ENCODE data around the gene LTBP1.

LTBP1 gene

DNA sequence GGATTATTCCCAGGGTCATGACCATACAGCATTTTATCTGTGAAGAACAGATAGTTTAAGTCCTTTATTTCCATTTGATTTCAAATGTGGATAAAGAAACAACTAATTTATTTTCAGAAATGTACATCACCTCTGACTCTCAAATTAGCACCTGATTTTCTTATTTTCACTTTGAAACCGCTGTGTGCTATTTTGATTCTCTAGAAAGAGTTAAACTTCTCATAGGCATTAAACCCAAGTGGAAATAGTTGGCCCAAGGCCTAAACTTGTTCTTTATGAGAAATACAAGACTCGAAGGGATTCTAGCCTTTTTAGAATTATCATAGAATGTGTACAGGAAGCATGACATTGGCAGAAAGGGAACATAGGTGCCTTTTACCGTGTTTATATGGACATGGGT is 41.5 kb upstream of the LTBP1 start:
- Histone ChIP-seq H3K79me1 (replicated peaks; ENCODE audit: low read length, poor library complexity, severe bottlenecking) (no peaks in the 10 kb centered on the region), H3K18ac (ENCODE audit: low read depth in 1 of 2, low read length in 2 of 2) (no peak overlapping the region)

DNA sequence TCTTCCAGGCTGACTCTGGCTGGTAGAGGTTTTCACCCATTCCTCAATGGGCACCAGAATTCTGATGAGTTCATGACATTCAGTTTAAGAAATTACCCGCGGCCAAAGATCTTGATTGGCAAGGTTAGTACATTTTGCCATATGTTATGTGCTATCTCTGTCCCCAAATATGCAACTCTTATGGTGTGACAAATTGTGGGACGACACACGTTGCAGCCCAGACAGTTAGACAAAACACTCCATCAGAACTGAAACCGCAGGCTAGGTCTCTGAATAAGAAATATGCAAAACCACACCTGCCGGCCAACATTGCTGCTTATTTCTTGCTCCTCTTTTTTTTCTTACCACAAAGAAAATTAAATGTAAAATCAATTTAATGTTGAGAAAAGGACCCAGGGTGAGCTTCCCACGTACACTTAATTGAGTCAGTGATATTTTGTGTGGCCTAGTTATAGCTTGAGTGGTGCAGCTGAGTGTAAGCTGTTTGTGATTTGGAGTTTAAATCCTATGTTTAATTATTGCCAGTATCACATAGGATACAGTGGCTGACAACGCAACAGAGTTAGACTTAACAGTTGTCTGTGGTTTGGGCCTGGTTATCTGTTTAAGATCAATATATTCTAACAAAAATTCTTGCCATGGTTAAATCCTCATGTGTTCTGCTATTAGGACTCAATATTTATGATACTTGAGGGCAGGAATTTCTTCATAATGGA is 35.7 kb upstream of the LTBP1 start:
- Histone ChIP-seq H3K18ac (ENCODE audit: low read depth in 1 of 2, low read length in 2 of 2) (no peak overlapping the region), H3K79me1 (replicated peaks; ENCODE audit: low read length, poor library complexity, severe bottlenecking) (no peaks in the 10 kb centered on the region), H4K91ac (ENCODE audit: low read length) (no peak overlapping the region), H2AK5ac (ENCODE audit: low read length, severe bottlenecking) (no peak overlapping the region), H4K8ac (ENCODE audit: low read length) (no peak overlapping the region), H2BK120ac (ENCODE audit: low read depth, low read length) (no peak overlapping the region), H2BK5ac (ENCODE audit: low read depth, low read length, poor library complexity, severe bottlenecking) (no peak overlapping the region), H3K4me2 (ENCODE audit: low read length, poor library complexity, severe bottlenecking) (no peak overlapping the region), H3K36me3 (ENCODE audit: control insufficient read depth in 1 of 2, insufficient read depth in 2 of 2, low read depth in 1 of 2, low read length in 2 of 2) (no peaks in the 10 kb centered on the region), H3K27ac (ENCODE audit: low read length, poor library complexity, severe bottlenecking) (no peak overlapping the region), H2AFZ (ENCODE audit: low read depth, low read length) (no peak overlapping the region), H3K4ac (ENCODE audit: low read depth in 1 of 2, low read length in 2 of 2) (no peak overlapping the region), H3K4me1 (ENCODE audit: control insufficient read depth, insufficient read depth, low read depth, low read length) (no peaks in the 10 kb centered on the region), H3K9ac (ENCODE audit: low read length) (no peak overlapping the region), H3K23ac (ENCODE audit: low read length in 2 of 2) (no peak overlapping the region), H3K14ac (ENCODE audit: low read length in 2 of 2) (no peak overlapping the region), H3K9me3 (ENCODE audit: control insufficient read depth, low read length) (no peaks in the 10 kb centered on the region), H3K4me3 (ENCODE audit: insufficient read depth in 1 of 2, low read depth in 1 of 2, low read length in 2 of 2) (no peak overlapping the region), H2BK15ac (ENCODE audit: low read depth, poor library complexity, severe bottlenecking) (no peak overlapping the region), H3K27me3 (ENCODE audit: control insufficient read depth in 1 of 2, insufficient read depth in 1 of 2, low read length in 2 of 2) (no peaks in the 10 kb centered on the region), H2BK12ac (ENCODE audit: low read length in 2 of 2) (no peak overlapping the region)
- DNase-seq = no peak
- 88% methylated on average over 7 of the region's 8 CpGs for WGBS

More for the DNA sequence above, 41.5 kb upstream of the LTBP1 start:
- no peak overlapping the region for H2BK120ac ChIP-seq (ENCODE audit: low read depth, low read length)
- no peak overlapping the region for H4K91ac ChIP-seq (ENCODE audit: low read length)
- H3K27ac ChIP-seq (ENCODE audit: low read length, poor library complexity, severe bottlenecking) = no peak overlapping the region
- H3K23ac ChIP-seq (ENCODE audit: low read length in 2 of 2) = no peak overlapping the region
- no peak for DNase-seq
- no peak overlapping the region for H3K14ac ChIP-seq (ENCODE audit: low read length in 2 of 2)
- no peak overlapping the region for H3K9ac ChIP-seq (ENCODE audit: low read length)
- no peak overlapping the region for H2AK5ac ChIP-seq (ENCODE audit: low read length, severe bottlenecking)
- H3K36me3 ChIP-seq (ENCODE audit: control insufficient read depth in 1 of 2, insufficient read depth in 2 of 2, low read depth in 1 of 2, low read length in 2 of 2) = no peaks in the 10 kb centered on the region
- H3K4me2 ChIP-seq (ENCODE audit: low read length, poor library complexity, severe bottlenecking) = no peak overlapping the region
- no peak overlapping the region for H3K4me3 ChIP-seq (ENCODE audit: insufficient read depth in 1 of 2, low read depth in 1 of 2, low read length in 2 of 2)
- WGBS = 94% methylated on average over 3 of the region's 3 CpGs
- peaks cover 8 to 28% of the 10 kb centered on the region in 2 experiments for H3K27me3 ChIP-seq (ENCODE audit: control insufficient read depth in 1 of 2, insufficient read depth in 1 of 2, low read length in 2 of 2)
- no peaks in the 10 kb centered on the region for H3K9me3 ChIP-seq (ENCODE audit: control insufficient read depth, low read length)
- H2BK15ac ChIP-seq (ENCODE audit: low read depth, poor library complexity, severe bottlenecking) = no peak overlapping the region
- no peak overlapping the region for H4K8ac ChIP-seq (ENCODE audit: low read length)
- no peak overlapping the region for H2AFZ ChIP-seq (ENCODE audit: low read depth, low read length)
- no peak overlapping the region for H2BK5ac ChIP-seq (ENCODE audit: low read depth, low read length, poor library complexity, severe bottlenecking)
- no peaks in the 10 kb centered on the region for H3K4me1 ChIP-seq (ENCODE audit: control insufficient read depth, insufficient read depth, low read depth, low read length)
- no peak overlapping the region for H2BK12ac ChIP-seq (ENCODE audit: low read length in 2 of 2)
- no peak overlapping the region for H3K4ac ChIP-seq (ENCODE audit: low read depth in 1 of 2, low read length in 2 of 2)

DNA sequence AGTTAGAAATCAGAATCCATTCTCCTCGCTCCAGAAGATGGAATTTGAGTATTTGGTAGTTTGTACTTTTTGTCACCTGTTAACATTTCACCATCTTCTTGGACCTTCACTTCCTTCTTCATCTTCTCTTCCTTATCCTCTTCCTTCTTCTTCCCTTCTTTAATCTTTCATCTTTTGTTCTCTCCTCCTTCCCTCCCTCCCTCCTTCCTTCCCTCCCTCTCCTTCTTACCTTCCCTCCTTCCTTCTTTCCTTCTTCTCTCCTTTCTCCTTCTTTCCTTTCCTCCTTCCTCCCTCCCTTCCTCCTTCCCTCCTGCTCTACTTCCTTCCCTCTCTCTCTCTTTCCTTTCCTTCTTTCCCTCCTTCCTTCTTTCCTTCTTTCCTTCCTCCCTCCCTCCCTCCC is 31.1 kb upstream of the LTBP1 start:
- no peak overlapping the region for H3K27ac ChIP-seq (ENCODE audit: low read length, poor library complexity, severe bottlenecking)
- no peak overlapping the region for H2AFZ ChIP-seq (ENCODE audit: low read depth, low read length)
- H3K14ac ChIP-seq (ENCODE audit: low read length in 2 of 2) = no peak overlapping the region
- WGBS = no CpG with 5 or more reads among the region's 1 CpG
- peaks cover 0 to 17% of the 10 kb centered on the region in 2 experiments for H3K27me3 ChIP-seq (ENCODE audit: control insufficient read depth in 1 of 2, insufficient read depth in 1 of 2, low read length in 2 of 2)
- H2AK5ac ChIP-seq (ENCODE audit: low read length, severe bottlenecking) = no peak overlapping the region
- H3K4me1 ChIP-seq (ENCODE audit: control insufficient read depth, insufficient read depth, low read depth, low read length) = no peaks in the 10 kb centered on the region
- no peaks in the 10 kb centered on the region for H3K36me3 ChIP-seq (ENCODE audit: control insufficient read depth in 1 of 2, insufficient read depth in 2 of 2, low read depth in 1 of 2, low read length in 2 of 2)
- no peak overlapping the region for H3K4me2 ChIP-seq (ENCODE audit: low read length, poor library complexity, severe bottlenecking)
- H2BK15ac ChIP-seq (ENCODE audit: low read depth, poor library complexity, severe bottlenecking) = no peak overlapping the region
- H3K18ac ChIP-seq (ENCODE audit: low read depth in 1 of 2, low read length in 2 of 2) = no peak overlapping the region
- H2BK12ac ChIP-seq (ENCODE audit: low read length in 2 of 2) = no peak overlapping the region
- DNase-seq = no peak
- H3K23ac ChIP-seq (ENCODE audit: low read length in 2 of 2) = no peak overlapping the region
- H4K8ac ChIP-seq (ENCODE audit: low read length) = no peak overlapping the region
- H2BK120ac ChIP-seq (ENCODE audit: low read depth, low read length) = no peak overlapping the region
- H3K4ac ChIP-seq (ENCODE audit: low read depth in 1 of 2, low read length in 2 of 2) = no peak overlapping the region
- no peaks in the 10 kb centered on the region for H3K9me3 ChIP-seq (ENCODE audit: control insufficient read depth, low read length)
- no peak overlapping the region for H3K4me3 ChIP-seq (ENCODE audit: insufficient read depth in 1 of 2, low read depth in 1 of 2, low read length in 2 of 2)
- H3K79me1 ChIP-seq (replicated peaks; ENCODE audit: low read length, poor library complexity, severe bottlenecking) = no peaks in the 10 kb centered on the region
- no peak overlapping the region for H3K9ac ChIP-seq (ENCODE audit: low read length)
- no peak overlapping the region for H4K91ac ChIP-seq (ENCODE audit: low read length)
- no peak overlapping the region for H2BK5ac ChIP-seq (ENCODE audit: low read depth, low read length, poor library complexity, severe bottlenecking)

DNA sequence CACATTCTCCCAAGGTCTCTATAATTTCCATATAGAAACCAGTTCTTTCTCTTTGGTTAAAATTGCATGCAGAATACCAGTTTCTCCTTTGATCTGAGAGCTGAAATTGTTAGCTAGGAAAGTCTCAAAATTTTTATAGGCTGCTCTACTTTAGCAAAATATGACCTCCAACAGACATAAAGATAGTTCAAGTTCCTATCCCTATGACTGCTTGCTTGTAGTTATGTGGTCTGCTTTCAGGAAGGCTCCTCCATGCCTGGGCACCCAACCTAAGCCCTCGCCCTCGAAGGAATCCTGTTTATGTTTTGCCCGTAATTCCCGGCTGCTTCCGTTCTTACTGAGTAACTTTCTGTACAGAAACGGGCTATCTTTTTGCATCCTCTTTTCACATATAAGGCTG is 28.0 kb upstream of the LTBP1 start:
- peaks cover 0 to 35% of the 10 kb centered on the region in 2 experiments for H3K27me3 ChIP-seq (ENCODE audit: control insufficient read depth in 1 of 2, insufficient read depth in 1 of 2, low read length in 2 of 2)
- WGBS = 78% methylated on average over 6 of the region's 6 CpGs
- no peak overlapping the region for H2AFZ ChIP-seq (ENCODE audit: low read depth, low read length)
- H3K4me3 ChIP-seq (ENCODE audit: insufficient read depth in 1 of 2, low read depth in 1 of 2, low read length in 2 of 2) = no peak overlapping the region
- H2AK5ac ChIP-seq (ENCODE audit: low read length, severe bottlenecking) = no peak overlapping the region
- H3K4me2 ChIP-seq (ENCODE audit: low read length, poor library complexity, severe bottlenecking) = no peak overlapping the region
- H3K79me1 ChIP-seq (replicated peaks; ENCODE audit: low read length, poor library complexity, severe bottlenecking) = no peaks in the 10 kb centered on the region
- no peak overlapping the region for H2BK5ac ChIP-seq (ENCODE audit: low read depth, low read length, poor library complexity, severe bottlenecking)
- peaks cover 4% of the 10 kb centered on the region for H3K9me3 ChIP-seq (ENCODE audit: control insufficient read depth, low read length)
- no peak overlapping the region for H2BK15ac ChIP-seq (ENCODE audit: low read depth, poor library complexity, severe bottlenecking)
- H2BK120ac ChIP-seq (ENCODE audit: low read depth, low read length) = no peak overlapping the region
- H3K14ac ChIP-seq (ENCODE audit: low read length in 2 of 2) = no peak overlapping the region
- no peak overlapping the region for H3K4ac ChIP-seq (ENCODE audit: low read depth in 1 of 2, low read length in 2 of 2)
- H2BK12ac ChIP-seq (ENCODE audit: low read length in 2 of 2) = no peak overlapping the region
- no peak overlapping the region for H3K23ac ChIP-seq (ENCODE audit: low read length in 2 of 2)
- H3K36me3 ChIP-seq (ENCODE audit: control insufficient read depth in 1 of 2, insufficient read depth in 2 of 2, low read depth in 1 of 2, low read length in 2 of 2) = no peaks in the 10 kb centered on the region
- no peak overlapping the region for H4K91ac ChIP-seq (ENCODE audit: low read length)
- no peak for DNase-seq
- H3K9ac ChIP-seq (ENCODE audit: low read length) = no peak overlapping the region
- no peaks in the 10 kb centered on the region for H3K4me1 ChIP-seq (ENCODE audit: control insufficient read depth, insufficient read depth, low read depth, low read length)
- no peak overlapping the region for H3K18ac ChIP-seq (ENCODE audit: low read depth in 1 of 2, low read length in 2 of 2)
- H3K27ac ChIP-seq (ENCODE audit: low read length, poor library complexity, severe bottlenecking) = no peak overlapping the region
- H4K8ac ChIP-seq (ENCODE audit: low read length) = no peak overlapping the region
